Chondrocyte (in vitro differentiated cells): ENCODE results near the gene PRICKLE2. TPM values are rescaled to one million over a fixed set of nuclear protein-coding genes. Genes with fewer than 3 reads are reported as not detected.

Experiments
- DNase-seq: peaks from one replicate; pipeline ENCODE4 v3.0.0; 2021; ENCODE audit warnings: mixed read lengths, low spot score
- H3K27ac Mint-ChIP-seq: one replicate; pipeline ENCODE4 v1.8.0; 2021; ENCODE audit warnings: mild to moderate bottlenecking, moderate library complexity, mixed read lengths; ENCODE audit not compliant: unreplicated experiment
- H3K27me3 Mint-ChIP-seq: 2 replicates; pipeline ENCODE4 v1.8.0; 2021; ENCODE audit warnings: low read depth, mixed read lengths
- H3K36me3 Mint-ChIP-seq: 2 replicates; pipeline ENCODE4 v1.8.0; 2021; ENCODE audit warnings: low read depth, mixed read lengths
- H3K4me1 Mint-ChIP-seq: 2 replicates; pipeline ENCODE4 v1.8.0; 2021; ENCODE audit warnings: low read depth, mild to moderate bottlenecking, mixed read lengths
- H3K4me3 Mint-ChIP-seq: one replicate; pipeline ENCODE4 v1.8.0; 2021; ENCODE audit warnings: mild to moderate bottlenecking, moderate library complexity, mixed read lengths; ENCODE audit not compliant: unreplicated experiment
- H3K9me3 Mint-ChIP-seq: 2 replicates; pipeline ENCODE4 v1.8.0; 2021; ENCODE audit warnings: low read depth, mixed read lengths
- total RNA-seq: library from RNA; stranded (reverse); gene quantifications from 3 replicates; pipeline ENCODE4 v1.2.1, GENCODE V29; 2021
- TF ChIP-seq, protein P1 (sequence below): fragments of 200-600 bp; sonication (generic); IDR thresholded peaks from 2 replicates; pipeline ENCODE4 v1.5.0; 2021; ENCODE audit warnings: antibody characterized with exemption, mild to moderate bottlenecking, moderate library complexity

Gene PRICKLE2
- total RNA-seq, 1 donor from 2014 or later = 48.2 TPM

GRCh38 chr3:64074895-64075679 lies 150.2 kb downstream of the PRICKLE2 start:
- TF ChIP-seq, protein P1, sequence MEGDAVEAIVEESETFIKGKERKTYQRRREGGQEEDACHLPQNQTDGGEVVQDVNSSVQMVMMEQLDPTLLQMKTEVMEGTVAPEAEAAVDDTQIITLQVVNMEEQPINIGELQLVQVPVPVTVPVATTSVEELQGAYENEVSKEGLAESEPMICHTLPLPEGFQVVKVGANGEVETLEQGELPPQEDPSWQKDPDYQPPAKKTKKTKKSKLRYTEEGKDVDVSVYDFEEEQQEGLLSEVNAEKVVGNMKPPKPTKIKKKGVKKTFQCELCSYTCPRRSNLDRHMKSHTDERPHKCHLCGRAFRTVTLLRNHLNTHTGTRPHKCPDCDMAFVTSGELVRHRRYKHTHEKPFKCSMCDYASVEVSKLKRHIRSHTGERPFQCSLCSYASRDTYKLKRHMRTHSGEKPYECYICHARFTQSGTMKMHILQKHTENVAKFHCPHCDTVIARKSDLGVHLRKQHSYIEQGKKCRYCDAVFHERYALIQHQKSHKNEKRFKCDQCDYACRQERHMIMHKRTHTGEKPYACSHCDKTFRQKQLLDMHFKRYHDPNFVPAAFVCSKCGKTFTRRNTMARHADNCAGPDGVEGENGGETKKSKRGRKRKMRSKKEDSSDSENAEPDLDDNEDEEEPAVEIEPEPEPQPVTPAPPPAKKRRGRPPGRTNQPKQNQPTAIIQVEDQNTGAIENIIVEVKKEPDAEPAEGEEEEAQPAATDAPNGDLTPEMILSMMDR = no peak
- Mint-ChIP-seq H3K4me3 (no peak overlapping the region), H3K4me1 (peaks cover 7% of the 10 kb centered on the region), H3K9me3 (peaks cover 2% of the 10 kb centered on the region), H3K27ac (no peak overlapping the region), H3K27me3 (no peaks in the 10 kb centered on the region), H3K36me3 (no peaks in the 10 kb centered on the region)
- DNase-seq = no peak

GRCh38 chr3:64074060-64074459 lies 151.2 kb downstream of the PRICKLE2 start:
- H3K27ac Mint-ChIP-seq = no peak overlapping the region
- no peak for DNase-seq
- TF ChIP-seq, protein P1 = no peak
- H3K27me3 Mint-ChIP-seq = no peaks in the 10 kb centered on the region
- H3K4me3 Mint-ChIP-seq = no peak overlapping the region
- peaks cover 7% of the 10 kb centered on the region for H3K4me1 Mint-ChIP-seq
- no peaks in the 10 kb centered on the region for H3K36me3 Mint-ChIP-seq
- peaks cover 9% of the 10 kb centered on the region for H3K9me3 Mint-ChIP-seq

GRCh38 chr3:64073158-64073761 lies 152.0 kb downstream of the PRICKLE2 start:
- Mint-ChIP-seq H3K9me3 (peaks cover 10% of the 10 kb centered on the region), H3K4me1 (peaks cover 7% of the 10 kb centered on the region), H3K27me3 (no peaks in the 10 kb centered on the region), H3K36me3 (no peaks in the 10 kb centered on the region), H3K27ac (no peak overlapping the region), H3K4me3 (no peak overlapping the region)
- TF ChIP-seq, protein P1 = no peak
- no peak for DNase-seq

DNA sequence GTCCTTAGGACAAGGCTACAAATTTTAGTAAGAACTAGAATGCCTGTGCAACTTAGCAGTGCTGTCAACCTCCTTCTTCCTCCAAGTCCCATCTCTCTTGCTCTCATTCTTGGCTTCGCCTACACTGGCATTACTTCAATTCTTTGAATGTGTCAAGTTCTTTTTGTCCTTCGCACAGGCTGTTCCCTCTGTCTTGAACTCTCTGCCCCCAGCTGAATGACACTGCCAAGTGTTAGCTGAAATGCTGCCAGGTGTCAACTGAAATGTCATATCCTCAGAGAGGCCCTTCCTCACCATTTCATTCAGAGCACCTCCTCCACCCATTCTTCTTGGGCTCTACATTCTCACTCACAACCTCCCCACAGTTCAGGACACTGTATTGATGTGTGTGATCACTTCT lies 153.1 kb downstream of the PRICKLE2 start:
- H3K27me3 Mint-ChIP-seq = no peaks in the 10 kb centered on the region
- H3K27ac Mint-ChIP-seq = no peak overlapping the region
- no peaks in the 10 kb centered on the region for H3K36me3 Mint-ChIP-seq
- peaks cover 7% of the 10 kb centered on the region for H3K4me1 Mint-ChIP-seq
- peaks cover 10% of the 10 kb centered on the region for H3K9me3 Mint-ChIP-seq
- TF ChIP-seq, protein P1 = no peak
- no peak for DNase-seq
- H3K4me3 Mint-ChIP-seq = no peak overlapping the region

GRCh38 chr3:64070704-64071103 lies 154.6 kb downstream of the PRICKLE2 start:
- no peak overlapping the region for H3K27ac Mint-ChIP-seq
- peaks cover 7% of the 10 kb centered on the region for H3K4me1 Mint-ChIP-seq
- H3K27me3 Mint-ChIP-seq = no peaks in the 10 kb centered on the region
- peaks cover 10% of the 10 kb centered on the region for H3K9me3 Mint-ChIP-seq
- no peak overlapping the region for H3K4me3 Mint-ChIP-seq
- H3K36me3 Mint-ChIP-seq = no peaks in the 10 kb centered on the region
- no peak for DNase-seq
- TF ChIP-seq, protein P1 = no peak
